ENCODE measurements around the gene ADD1. TPM values are rescaled to one million over a fixed set of nuclear protein-coding genes. Genes with fewer than 3 reads are reported as not detected.

Gene ADD1
- total RNA-seq, 4 donors from 2014 or later: 270 to 449 (median 327) TPM

DNA sequence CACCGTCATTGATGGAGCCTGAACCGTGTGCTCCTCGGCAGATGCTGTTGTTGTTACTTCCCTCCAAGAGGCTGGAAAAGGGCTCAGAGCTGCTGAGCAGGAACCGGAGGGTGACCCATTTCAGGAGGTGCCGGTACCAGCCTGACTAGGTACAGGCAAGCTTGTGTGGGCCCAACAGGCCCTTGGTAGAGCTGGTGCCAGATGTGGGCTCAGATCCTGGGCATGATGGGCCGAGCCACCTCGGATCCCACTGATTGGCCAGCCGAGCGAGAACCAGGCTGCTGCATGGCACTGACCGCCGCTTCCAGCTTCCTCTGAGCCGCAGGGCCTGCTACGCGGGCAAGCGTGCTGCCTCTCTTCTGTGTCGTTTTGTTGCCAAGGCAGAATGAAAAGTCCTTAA is 85.8 kb downstream of the ADD1 start:
- peaks cover 0 to 86% (median 18%) of the 10 kb centered on the region in 3 donors for H3K36me3 ChIP-seq
- no peak for DNase-seq (ENCODE audit: low spot score in 2 of 2)
- 83 to 85% methylated on average over 15 to 16 of the region's 16 CpGs for WGBS, 2 donors

DNA sequence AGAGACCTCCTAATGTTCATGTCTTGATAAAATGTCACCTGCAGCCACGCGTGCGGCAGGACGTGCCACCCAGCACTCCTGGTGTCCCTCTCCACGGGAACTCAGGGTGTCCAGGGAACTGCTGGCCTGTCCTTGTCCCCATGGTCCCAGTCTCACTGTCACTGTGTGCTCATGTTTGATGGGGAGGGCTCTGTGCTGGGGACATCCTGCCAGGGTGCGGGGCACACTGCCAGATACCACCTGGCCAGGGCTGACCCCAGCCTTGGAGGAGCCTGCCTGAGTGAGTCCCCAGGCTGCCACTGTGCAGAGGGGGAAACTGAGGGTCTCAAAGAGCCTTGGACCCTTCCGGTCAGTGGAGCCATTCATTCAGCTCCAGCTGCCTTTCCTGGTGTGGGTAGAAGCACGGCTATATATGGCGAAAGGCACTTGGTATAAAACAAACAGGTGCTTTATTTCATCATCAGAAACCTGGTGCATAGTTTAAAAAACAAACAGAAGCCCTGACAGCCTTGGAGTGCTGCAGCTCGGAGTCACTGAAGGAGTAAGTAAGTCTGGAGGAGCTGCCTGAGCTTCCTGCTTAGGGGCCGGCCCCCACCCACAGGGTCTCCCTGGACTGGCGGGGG is 86.6 kb downstream of the ADD1 start:
- peaks cover 0 to 43% (median 26%) of the 10 kb centered on the region in 4 donors for H3K4me1 ChIP-seq
- no peak overlapping the region for H3K4me3 ChIP-seq
- H3K9me3 ChIP-seq: no peaks in the 10 kb centered on the region
- 76 to 87% methylated on average over 10 to 12 of the region's 12 CpGs for WGBS, 2 donors
- H3K36me3 ChIP-seq: peaks cover 0 to 78% (median 18%) of the 10 kb centered on the region in 3 donors
- TF ChIP-seq EP300 (IDR thresholded peaks at IDR 0.05) (no peak), POLR2A (IDR thresholded peaks at IDR 0.05) (no peak)
- TF ChIP-seq, protein P1, sequence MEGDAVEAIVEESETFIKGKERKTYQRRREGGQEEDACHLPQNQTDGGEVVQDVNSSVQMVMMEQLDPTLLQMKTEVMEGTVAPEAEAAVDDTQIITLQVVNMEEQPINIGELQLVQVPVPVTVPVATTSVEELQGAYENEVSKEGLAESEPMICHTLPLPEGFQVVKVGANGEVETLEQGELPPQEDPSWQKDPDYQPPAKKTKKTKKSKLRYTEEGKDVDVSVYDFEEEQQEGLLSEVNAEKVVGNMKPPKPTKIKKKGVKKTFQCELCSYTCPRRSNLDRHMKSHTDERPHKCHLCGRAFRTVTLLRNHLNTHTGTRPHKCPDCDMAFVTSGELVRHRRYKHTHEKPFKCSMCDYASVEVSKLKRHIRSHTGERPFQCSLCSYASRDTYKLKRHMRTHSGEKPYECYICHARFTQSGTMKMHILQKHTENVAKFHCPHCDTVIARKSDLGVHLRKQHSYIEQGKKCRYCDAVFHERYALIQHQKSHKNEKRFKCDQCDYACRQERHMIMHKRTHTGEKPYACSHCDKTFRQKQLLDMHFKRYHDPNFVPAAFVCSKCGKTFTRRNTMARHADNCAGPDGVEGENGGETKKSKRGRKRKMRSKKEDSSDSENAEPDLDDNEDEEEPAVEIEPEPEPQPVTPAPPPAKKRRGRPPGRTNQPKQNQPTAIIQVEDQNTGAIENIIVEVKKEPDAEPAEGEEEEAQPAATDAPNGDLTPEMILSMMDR (IDR thresholded peaks at IDR 0.05): no peak
- H3K27ac ChIP-seq: peak overlapping the region in 3 of 4 donors; percentile 89 to 95 (median 95)
- no peak for DNase-seq (ENCODE audit: low spot score in 2 of 2)
- H3K27me3 ChIP-seq: no peaks in the 10 kb centered on the region

More for the DNA sequence above, 85.8 kb downstream of the ADD1 start:
- peaks cover 0 to 47% (median 25%) of the 10 kb centered on the region in 4 donors for H3K4me1 ChIP-seq
- peak overlapping the region in 1 of 4 donors; percentile 26 for H3K27ac ChIP-seq
- H3K9me3 ChIP-seq: no peaks in the 10 kb centered on the region
- no peaks in the 10 kb centered on the region for H3K27me3 ChIP-seq
- H3K4me3 ChIP-seq: no peak overlapping the region
- TF ChIP-seq POLR2A (IDR thresholded peaks at IDR 0.05) (no peak), EP300 (IDR thresholded peaks at IDR 0.05) (no peak)
- TF ChIP-seq, protein P1 (IDR thresholded peaks at IDR 0.05): no peak

DNA sequence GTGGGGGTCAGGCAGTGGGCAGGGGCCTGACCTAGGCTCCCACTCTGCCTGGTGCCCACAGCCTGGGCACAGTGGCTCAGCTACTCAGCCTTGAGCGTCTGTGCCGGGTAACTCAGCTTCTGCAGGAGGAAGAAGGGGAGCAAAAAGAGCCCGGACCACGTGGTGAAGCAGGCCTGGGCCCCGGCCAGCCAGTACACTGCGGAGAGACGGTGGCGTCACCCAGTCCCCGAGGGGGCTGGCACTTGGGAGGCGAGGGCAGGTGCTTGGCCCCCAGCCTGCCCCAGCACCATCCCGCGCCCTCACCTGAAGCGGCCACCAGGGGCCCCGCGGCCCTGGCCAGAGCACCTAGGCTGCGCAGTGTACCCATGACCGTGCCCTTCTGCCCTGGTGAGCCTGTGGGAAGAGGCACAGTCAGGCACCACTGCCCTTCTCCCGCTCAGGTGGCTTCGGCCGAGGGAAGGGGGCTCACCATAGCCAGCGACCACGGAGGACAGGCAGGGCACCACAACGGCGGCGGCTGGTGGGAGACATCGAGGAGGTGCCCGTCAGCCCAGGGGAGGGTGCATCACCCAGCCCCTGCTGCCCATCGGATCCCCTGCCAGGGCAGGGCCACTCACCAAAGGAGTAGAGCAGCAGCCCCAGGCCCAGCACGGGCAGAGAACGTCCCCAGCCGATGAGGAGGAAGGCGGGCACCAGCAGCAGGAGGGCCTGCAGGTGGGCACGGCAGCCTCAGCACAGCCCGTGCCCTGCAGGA is 87.3 kb downstream of the ADD1 start:
- no peak for DNase-seq (ENCODE audit: low spot score in 2 of 2)

DNA sequence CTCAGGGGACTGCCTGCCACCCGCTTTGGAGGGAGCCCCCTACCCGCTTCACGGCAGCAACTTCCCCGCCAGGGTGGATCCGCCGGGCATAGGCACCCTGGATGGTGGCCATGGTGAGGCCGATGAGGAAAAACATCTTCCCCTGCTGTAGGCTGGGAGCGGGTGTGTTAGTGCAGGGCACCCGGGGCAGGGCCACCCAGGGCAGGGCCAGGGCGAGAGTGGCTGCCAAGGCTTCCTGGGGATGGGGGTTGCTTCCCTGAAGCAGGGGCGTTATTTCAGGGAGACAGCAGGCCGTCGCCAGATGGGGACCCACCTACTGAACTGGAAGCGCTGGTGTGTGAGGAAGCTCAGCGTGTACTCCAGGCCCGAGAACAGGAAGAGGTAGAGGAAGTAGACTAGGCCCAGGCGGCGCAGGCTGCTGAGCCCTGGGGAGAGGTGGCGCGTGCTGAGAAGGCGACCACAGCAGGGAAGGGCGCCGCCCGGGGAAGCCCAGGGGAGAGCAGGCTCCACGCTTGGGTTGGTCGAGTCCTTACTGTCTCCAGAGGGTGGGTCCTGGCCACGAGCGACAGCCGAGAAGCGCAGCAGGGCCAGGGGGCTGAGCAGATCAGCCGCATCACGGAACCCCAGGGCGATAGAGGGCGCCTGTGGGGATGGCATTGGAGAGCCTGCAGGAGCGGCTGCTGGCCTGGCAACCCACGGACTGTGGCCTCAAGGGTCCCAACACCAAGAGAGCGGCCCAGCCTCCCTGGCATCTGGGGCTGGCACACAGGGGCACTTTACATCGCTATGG is 88.1 kb downstream of the ADD1 start:
- Histone ChIP-seq H3K9me3 (no peaks in the 10 kb centered on the region), H3K27me3 (no peaks in the 10 kb centered on the region), H3K36me3 (peaks cover 0 to 65% (median 18%) of the 10 kb centered on the region in 3 donors), H3K27ac (peak overlapping the region in 3 of 4 donors; percentile 89 to 95 (median 95)), H3K4me3 (no peak overlapping the region), H3K4me1 (peaks cover 0 to 58% (median 37%) of the 10 kb centered on the region in 4 donors)
- TF ChIP-seq, protein P1 (IDR thresholded peaks at IDR 0.05): peak in 1 of 5 experiments; percentile 16
- TF ChIP-seq POLR2A (IDR thresholded peaks at IDR 0.05) (no peak), EP300 (IDR thresholded peaks at IDR 0.05) (peak in 1 of 2 donors; percentile 25)
- peak in 1 of 2 donors; percentile 44 for DNase-seq (ENCODE audit: low spot score in 2 of 2)
- 69 to 72% methylated on average over 34 to 37 of the region's 38 CpGs for WGBS, 2 donors

More for the DNA sequence above, 87.3 kb downstream of the ADD1 start:
- WGBS, 2 donors: 76 to 86% methylated on average over 17 to 34 of the region's 34 CpGs
- peaks cover 0 to 71% (median 18%) of the 10 kb centered on the region in 3 donors for H3K36me3 ChIP-seq
- H3K4me3 ChIP-seq: no peak overlapping the region
- H3K9me3 ChIP-seq: no peaks in the 10 kb centered on the region
- no peaks in the 10 kb centered on the region for H3K27me3 ChIP-seq
- peaks cover 0 to 50% (median 33%) of the 10 kb centered on the region in 4 donors for H3K4me1 ChIP-seq
- TF ChIP-seq, protein P1 (IDR thresholded peaks at IDR 0.05): peak in 1 of 5 experiments; percentile 21
- TF ChIP-seq POLR2A (IDR thresholded peaks at IDR 0.05): no peak
- peak overlapping the region in 3 of 4 donors; percentile 89 to 95 (median 95) for H3K27ac ChIP-seq

All from tibial nerve (tissue), 4 donors.